ENCODE measurements around the gene ACSS1.

Gene ACSS1

DNA sequence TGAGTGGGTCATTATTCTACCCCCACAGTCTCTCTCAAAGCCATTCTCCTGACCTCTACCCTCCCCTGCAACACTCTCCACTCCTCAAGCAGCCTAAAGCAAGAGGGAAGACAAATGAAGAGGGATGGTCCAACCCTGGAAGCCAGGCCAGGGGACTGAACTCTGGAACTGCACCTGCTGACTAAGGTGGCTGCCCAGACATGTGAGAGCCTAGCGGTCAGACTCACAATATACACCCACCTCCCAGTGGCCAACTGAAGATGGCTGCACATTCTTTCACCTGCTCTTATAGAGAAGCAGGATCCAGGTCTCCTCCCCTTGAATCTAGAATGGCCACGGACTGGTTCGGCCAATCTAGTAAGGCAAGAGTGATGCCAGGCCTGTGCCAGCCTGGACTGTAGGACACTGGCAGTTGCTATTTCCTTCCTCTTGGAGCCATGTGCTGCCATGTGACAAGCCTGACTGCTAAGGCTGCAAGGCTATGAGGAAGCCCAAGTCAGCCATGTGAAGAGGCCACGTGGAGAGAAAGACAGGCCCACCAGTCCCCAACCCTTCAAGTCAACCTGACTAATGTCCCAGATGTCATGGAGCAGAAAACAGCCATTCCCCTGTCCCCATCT, 31.8 kb downstream of the ACSS1 start:
- no peak for FAIRE-seq

DNA sequence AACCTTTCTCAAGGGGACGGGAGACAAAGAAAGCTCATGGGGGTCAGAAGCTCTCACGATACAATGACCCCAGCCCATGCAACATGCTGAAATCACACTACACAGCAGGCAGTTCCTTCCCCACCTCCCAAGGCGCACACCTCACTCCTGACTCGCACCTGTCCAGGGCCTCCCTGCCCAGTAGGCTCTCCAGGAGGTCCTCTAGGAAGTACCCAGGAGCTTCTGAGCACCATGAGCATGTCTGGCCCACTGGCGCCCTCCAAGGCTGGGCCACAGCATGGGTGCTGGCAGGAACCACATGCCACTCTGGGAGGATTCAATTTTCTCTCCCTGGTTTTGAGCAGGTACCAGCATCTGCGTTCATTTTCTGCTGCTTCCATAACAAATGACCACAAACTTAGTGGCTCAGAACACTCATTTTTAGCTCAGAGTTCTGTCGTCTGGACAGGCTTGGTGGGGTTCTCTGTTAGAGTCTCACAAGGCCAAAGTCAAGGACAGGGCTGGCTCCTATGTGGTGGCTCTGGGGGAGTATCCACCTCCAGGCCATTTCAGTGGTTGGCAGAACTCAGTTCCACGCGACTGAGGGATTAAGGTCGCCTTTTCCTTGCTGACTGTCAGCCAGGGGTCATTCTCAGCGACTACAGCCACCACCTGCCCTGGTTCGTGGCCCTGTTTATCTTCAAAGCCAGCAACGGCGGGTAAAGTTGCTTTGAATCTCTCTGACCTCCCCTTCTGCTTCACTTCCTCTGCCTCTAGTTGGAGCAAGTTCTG, 32.7 kb downstream of the ACSS1 start:
- FAIRE-seq, result no peak

DNA sequence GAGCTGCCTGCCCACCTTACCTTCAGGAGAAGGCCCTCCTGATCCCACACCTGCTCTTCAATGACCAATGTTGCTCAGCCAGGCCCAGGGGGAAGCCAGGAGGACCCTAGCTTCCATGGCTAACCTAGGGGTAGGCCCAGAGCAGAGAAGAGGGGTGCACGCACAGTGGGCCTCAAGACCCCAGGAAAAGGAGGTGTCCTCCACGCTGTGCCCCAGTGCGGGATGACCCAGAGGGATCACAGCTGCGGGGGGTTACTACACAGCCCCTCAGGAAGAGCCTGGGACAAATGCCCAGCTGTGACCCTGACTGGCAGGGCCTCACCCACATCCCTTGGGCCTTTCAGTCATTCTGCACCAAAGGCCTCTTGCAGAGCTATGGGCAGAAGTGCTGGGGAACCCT, 33.8 kb downstream of the ACSS1 start:
- no peak for FAIRE-seq

DNA sequence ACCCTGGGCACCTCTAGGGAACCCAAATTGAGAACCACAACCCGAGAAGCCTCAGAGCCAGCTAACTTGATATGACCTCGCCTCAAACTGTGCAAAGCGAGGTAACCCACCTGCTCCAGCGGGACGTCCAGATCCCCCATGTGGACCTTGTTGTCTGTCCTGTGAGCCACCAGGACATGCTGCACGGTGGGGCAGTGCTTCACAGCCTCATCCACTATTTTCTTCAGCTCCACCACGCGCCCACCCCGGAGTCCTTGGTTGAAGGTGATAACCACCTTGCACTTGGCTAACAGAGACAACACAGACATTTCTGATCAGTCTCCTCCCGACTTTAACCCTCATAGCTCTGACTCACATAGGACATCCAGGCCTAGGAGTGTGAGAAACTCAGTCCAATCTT, 34.6 kb downstream of the ACSS1 start:
- FAIRE-seq, result no peak

DNA sequence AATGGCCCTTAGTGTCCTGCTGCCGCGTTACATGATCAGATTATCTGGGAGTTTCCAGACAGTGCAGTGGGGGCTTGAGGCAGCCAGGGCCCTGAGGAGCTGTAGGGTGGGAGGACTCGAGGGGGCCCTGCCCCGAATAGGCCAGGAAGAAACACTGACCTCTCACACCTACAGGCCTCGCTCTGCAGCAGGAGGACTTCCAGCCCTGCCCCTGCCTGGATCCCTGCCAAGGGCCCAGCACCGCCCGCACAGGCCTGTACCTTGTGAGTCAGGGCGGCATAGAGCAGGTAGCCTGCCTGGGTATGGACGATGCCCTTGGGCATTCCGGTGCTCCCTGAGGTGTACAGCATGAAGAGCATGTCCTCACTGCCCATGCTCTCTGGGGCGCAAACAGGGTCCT, 35.3 kb downstream of the ACSS1 start:
- FAIRE-seq, result no peak

DNA sequence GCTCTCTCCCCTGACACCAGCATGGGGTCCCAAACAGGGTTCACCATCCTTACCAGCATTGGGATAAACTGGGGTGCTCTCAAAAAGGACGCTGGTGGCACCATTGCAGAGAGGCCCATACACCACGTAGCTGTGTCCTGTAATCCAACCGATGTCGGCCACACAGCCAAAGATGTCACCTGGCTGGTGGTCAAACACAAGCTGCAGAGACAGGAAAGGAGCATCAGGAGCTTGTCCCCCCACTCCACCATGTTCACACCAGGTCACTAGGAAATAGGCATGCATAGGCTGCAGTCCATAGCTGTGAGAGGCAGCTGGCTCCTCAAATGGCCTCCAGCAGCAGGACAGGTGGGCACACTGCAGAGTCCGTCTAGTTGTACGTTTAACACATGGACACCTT, 36.6 kb downstream of the ACSS1 start:
- no peak for FAIRE-seq

DNA sequence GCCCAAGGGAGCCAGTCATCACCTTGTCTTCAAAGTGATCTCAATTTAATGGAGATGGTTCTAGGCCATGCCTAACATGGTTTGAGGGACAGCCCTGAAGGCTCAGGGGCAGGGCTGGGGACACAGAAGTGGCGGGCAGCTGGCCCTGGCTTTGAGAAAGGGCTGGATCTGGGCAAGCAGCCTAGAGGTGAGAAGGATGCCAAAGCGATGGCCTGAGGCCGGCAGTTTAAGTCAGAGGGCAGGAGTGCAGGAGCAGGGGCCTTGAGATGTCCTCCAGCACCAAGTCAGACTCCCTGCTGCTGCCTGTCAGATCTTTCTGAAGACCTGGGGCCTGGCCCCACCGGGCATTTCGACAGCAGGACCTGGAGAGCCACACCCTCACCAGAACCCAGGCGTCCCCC, 37.0 kb downstream of the ACSS1 start:
- no peak for FAIRE-seq

DNA sequence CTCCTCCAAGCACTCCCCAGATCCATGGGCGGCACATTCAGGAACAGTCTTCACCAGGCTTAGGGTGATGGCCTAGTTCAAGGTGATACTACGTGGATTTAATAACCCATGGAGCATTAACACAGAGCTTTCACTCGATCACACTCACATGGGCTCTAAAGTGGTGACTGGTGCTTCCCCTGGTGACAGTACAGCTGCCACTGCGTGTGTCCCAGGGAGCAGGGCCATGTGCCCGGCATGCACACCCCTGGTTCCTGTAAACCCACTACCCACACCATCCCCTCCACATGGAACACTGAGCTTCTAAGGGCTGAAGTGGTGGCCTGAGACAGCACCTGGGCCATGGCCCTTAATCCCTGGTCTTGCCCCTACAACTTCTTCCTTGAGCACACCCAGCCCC, 37.6 kb downstream of the ACSS1 start:
- no peak for FAIRE-seq

DNA sequence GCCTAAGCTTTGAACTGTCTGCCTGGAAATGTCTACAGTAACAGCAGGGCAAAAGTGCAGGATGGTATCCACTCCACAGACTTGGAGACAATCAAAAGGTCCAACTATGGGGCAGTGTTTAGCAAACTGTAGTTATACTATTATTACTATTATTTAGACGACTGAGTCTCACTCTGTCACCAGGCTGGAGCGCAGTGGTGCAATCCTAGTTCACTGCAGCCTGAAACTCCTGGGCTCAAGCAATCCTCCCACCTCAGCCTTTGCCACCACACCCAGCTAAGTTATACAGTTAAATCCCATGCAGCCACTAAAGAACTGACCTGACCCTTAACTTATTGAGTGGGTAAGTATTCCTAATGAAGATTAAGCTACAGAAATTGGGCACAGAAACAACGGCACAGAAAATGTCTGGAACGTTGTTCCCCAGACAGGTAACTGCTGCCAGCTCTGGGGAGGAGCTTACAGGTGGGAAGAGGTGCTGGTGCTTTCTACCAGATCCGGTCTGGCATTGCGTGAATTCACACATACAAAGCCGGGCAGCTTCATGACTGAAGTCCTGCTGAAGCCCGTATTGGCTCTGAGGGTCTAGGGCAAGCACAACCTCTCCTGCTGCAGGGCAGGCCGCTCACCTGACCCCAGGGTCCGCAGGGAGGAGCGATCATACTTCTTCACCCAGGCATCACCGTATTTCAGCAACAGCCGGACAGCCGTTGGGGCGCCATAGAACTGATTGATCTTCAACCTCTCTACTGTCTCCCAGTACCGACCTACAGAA, 38.4 kb downstream of the ACSS1 start:
- no peak for FAIRE-seq

DNA sequence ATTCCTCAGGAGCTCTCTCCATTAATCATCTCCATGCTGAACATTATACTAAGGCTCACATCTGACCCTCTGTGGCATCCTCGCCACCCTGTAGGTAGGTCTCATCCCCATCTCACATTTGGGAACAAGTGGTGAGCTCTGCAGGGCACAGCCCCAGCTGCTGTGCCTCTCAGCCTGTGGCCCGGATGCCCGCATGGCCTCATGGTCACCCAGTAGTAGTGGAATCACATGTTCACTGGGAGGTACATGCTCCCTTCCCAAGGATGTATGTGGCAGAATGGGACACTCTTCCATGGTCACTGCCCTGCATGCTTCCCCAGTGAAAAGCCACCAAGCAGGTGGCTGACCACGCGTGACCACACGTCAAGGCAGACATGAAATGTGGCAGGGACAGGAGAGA, 39.1 kb downstream of the ACSS1 start:
- no peak for FAIRE-seq

DNA sequence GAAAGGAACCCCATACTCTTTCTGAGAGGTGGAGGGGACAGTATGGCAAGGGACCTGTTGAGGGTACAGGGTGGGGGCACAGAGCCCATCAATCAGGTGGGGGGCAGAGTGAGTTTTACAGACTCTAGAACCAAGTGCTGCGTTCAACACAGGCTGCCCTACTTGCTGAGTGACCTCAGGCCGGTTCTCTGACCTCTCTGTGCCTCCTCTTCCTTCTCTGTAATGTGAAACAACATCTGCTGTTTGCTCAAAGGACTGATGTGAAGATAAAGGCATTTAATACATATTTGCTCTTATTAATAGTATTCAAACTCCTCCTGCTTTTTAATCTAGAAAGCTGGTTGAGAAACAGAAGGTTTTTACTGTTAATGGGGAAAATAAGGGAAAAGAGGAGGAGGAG, 39.5 kb downstream of the ACSS1 start:
- no peak for FAIRE-seq

DNA sequence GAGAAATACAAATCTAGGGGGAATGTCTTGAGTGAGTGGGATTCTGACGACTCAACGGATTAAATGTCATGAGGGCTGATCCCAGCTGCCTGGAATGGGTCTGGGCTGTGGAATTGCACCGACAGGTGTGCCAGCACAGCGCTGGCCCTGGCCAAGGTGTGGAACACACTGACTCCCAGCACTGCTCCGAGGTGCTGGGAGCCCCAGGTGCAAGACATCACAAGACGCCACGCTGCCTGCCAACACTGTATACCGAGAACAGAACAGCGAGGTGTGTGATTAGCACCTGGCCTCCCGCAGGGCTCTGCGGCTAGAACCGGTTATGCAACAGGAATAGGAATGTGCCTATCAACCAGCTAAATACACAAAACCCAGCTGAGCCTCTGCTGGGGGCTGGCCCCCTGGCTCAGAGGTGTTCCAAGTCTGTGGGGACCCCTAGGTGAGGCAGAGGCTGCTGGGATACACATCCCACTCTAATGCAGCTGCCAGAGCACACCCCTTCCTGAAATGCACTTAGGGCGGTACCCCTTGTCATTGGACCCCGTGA, 40.6 kb downstream of the ACSS1 start:
- FAIRE-seq, result no peak

DNA sequence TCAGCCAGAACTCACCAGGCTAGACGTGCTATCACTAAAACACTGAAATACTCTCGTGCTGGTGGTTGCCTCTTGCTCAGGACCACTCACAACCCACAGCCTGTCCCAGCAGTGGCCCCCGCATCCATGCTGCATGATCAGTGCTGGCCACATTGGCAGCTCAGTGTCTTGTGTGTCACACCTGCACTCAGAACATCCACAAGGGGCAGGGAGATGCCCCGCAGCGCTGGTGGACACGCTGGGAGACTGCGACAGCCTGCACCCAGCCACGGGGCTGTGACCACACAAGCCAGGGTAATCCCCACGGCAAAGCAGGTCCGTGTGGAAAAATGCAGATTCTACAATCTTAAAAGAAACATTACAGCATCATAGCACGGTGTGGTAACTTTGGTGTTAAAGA, 41.5 kb downstream of the ACSS1 start:
- no peak for FAIRE-seq

DNA sequence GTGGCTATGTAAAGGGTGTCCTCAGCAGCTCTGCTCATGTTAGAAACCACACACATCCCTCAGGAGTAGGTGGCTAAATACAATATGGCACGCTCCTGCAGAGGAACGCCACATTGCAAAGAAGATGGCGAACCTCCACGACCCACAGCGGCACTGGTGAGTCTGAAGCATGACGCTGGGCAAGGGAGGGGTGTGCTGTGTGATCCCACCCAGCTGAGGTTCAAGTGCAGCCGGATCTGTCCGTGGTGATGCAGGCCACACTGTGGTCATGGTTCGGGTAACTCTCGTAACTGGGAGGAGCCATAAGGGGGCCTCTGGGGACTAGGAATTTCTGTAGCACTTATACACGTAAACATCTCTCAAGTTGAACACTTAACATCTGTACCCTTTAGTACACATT, 42.0 kb downstream of the ACSS1 start:
- no peak for FAIRE-seq

DNA sequence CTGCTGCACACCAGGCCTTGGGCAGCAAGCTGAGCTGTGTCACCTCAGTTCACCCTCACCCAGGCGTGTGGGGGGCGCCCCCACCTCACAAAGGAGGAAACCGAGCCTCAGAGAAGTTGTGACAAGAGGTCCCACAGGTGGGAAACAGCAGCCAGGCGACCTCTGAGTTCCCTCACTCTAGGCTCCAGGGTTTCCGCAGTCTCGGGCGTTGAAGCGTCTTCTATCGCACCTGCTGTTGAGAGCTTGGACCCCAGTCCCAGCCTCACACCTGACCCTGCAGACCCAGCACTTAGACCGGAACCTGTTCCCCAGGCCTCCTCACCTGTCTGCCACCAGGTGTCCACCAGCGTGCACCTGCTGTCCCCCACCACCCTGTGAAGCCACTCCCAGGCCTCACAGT, 43.1 kb downstream of the ACSS1 start:
- FAIRE-seq, result no peak

DNA sequence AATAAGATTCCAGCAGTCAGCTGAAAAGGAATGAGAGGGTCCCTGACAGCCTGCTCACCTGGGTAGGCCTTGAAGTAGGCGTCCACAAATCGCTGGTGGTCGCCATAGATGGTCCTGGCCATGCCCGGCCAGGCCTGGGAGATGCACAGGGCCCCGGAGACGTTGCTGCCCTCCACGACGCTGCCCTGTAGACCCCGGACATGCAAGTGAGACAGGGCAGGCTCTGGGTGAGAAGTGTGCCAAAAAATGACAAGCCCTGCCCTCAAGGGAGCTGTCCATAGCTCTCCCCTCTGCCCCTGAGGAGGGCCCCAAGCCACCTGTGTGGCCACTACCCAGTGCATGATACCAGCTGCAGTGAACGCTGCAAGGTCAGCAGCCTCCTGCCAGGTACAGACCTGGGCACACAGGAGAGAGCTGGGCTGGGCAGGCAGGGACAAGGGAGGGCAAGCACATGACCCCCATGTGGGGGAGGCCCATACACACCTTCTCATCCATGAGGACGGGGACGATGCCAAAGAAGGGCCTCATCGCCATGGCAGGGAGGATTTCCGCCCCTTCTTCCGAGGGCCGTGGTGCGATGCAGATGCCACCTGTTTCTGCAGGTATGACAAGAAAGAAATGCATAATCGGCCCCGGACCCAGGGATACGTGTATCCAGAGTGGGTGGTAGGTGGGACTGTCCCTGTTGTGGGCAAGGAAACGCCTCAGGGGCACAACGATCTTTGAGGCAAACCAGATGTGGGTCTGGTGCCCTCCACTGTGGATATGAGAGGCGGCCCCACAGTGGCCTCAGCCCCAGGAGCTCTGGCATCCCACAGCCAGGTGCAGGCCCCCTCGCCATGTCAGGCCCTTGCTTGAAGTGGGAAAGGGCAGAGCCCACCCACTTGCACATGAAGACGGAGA, 44.2 kb downstream of the ACSS1 start:
- no peak for FAIRE-seq

DNA sequence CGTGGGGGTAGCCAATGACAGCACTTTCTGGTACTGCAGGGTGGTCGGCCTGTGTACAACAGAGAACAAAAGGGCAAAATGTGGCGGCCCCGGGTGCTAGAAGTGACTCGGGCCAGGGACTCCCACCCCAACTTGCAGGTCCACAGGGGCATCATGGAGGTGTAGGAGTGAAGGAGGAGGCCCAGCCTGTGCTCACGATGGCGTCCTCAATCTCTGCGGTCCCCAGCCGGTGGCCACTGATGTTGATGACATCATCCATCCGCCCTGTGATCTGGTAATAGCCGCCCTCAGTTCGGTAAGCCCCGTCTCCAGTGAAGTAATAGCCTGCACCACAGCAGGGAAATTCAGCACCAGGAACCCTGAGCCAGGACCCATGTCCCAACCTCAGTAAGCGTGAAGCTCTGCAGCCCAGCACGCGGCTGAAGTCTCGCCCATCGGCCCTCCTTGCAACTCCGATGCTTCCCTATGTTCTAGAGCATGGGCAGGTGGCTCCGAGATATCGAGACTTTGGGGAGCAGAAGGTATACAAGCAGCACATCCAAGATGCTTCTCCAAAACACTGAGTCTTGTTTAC, 45.2 kb downstream of the ACSS1 start:
- no peak for FAIRE-seq

DNA sequence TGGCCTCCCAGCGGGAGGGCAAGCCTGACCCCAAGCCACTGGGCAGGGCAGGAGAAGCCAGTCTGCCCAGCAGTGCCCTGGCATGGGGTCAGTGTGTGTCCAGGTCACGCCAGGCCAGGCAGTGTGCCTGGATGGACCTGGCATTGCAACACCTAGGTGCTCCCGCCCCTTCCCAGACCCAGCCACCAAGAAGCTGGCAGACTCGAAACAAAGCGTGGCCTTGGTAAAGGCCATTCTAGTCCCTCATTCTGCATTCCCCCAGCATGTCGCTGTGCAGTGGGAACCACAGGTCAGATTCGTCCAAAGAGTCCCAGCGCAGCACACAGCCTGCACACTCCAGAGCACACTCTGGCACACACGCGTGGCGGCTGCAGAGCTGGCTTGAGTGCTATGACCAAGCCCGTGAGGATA, 46.1 kb downstream of the ACSS1 start:
- FAIRE-seq, result no peak

DNA sequence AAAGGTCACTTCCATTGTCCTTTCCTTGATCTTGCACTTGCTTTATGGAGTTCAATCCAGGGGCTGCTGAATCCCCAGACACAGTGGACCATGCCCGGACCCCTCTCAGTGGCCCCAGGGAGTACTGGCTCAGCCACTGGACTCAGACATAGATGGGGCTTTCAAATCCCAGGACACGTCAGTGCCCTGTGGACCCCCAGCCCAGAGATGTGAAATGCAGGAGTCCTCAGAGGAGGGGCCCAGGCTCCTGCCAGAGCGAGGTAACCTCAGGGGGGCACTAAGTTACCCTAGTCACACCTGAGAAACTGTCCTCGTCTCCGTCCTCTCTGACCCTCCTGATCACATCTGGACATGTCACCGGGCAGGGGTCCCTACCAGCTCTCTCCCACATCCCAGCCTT, 46.7 kb downstream of the ACSS1 start:
- FAIRE-seq, result no peak

DNA sequence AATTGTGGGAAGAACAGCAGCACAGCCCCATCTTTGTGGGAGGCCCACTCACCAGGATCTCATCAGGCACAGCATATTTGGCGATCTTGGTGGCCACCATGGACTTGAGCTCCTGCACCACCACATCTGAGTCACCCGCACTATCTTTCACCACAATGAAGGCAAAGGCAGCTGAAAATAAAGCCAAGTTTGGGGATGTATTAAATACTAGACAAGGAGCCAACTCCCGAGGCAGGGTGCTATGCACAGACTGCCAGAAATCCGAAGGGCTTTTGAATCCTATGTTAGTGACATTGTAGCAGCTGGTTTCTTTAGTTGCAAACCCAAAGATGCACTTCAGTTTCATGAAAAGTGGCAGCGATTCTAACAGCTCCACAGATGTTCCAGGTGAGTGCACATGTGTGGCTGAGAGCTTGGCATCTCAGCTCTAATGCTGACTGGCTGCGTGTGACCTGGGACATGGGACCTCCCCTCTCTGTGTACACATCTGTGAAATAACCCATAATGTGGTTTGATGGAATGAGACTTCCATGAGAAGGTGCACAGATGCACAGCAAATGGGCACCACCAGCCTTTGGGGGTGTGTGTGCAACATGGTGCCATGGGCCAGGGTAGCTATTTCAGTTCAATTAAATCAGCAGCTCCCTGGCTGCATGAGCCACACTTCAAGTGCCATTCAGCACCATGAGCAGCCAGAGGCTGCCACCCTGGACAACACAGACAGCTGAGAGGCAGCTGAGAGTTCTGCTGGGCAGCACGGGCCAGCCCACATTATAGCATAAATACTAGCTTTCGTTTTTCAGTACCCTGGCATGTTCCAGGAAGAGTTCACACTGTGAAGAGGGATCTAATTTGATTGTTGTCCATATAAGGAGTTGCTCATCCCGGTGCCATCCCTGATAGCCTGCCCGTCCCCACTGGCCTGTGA, 48.5 kb downstream of the ACSS1 start:
- no peak for FAIRE-seq
